Neural progenitor cell (in vitro differentiated cells): Measurements from ENCODE around the gene CCDC93.

Experiments used
- EZH2 ChIP-seq: fragments of 200-600 bp; sonication (generic); IDR thresholded peaks from 2 replicates; pipeline ENCODE4 v1.6.1; 2017; ENCODE audit warnings: antibody characterized with exemption, mild to moderate bottlenecking, moderate library complexity
- EZH2phosphoT487 ChIP-seq: fragments of 200-600 bp; sonication (generic); IDR thresholded peaks from 2 replicates; pipeline ENCODE4 v1.6.1; 2017; ENCODE audit warnings: antibody characterized with exemption
- TF ChIP-seq, protein P1 (sequence below): fragments of 200-600 bp; sonication (generic); IDR thresholded peaks from 2 replicates; pipeline ENCODE4 v1.5.1; 2017; ENCODE audit warnings: antibody characterized with exemption, mild to moderate bottlenecking

GRCh38 chr2:118029025-118029424 lies 15.2 kb upstream of the CCDC93 start:
- TF ChIP-seq, protein P1, sequence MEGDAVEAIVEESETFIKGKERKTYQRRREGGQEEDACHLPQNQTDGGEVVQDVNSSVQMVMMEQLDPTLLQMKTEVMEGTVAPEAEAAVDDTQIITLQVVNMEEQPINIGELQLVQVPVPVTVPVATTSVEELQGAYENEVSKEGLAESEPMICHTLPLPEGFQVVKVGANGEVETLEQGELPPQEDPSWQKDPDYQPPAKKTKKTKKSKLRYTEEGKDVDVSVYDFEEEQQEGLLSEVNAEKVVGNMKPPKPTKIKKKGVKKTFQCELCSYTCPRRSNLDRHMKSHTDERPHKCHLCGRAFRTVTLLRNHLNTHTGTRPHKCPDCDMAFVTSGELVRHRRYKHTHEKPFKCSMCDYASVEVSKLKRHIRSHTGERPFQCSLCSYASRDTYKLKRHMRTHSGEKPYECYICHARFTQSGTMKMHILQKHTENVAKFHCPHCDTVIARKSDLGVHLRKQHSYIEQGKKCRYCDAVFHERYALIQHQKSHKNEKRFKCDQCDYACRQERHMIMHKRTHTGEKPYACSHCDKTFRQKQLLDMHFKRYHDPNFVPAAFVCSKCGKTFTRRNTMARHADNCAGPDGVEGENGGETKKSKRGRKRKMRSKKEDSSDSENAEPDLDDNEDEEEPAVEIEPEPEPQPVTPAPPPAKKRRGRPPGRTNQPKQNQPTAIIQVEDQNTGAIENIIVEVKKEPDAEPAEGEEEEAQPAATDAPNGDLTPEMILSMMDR, result no peak
- no peak for TF ChIP-seq EZH2
- no peak for TF ChIP-seq EZH2phosphoT487
